ENCODE data around the gene HIBADH.
A peak's percentile ranks its signal among the peaks of the same experiment; 100 is the strongest.

The HIBADH gene

DNA sequence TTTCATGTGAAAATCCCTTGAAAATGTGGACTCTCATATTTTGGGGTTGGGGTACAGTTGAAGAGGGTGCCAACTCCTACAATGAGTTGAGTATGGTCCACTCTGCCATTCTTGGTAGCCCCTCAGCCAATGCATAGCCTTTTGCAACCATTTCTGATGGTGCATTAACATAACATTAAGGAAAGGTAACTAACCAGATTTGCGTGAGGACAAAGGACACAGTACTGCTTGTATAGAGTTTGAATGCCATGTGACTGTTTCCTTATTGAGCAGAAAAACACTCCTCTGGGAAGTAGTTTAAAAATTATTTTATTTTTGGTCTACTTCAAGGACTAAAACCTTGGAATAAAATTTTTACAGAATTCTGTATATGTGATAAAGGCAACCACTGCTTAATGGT is 107.9 kb downstream of the HIBADH start:
- DNase-seq = no peak
- no peak overlapping the region for H3K4me3 ChIP-seq (ENCODE audit: low read depth, low read length)
- no peak for TF ChIP-seq CTCF (IDR thresholded peaks at IDR 0.05; ENCODE audit: low read depth, low read length)
- H3K27me3 ChIP-seq = no peaks in the 10 kb centered on the region
- H3K36me3 ChIP-seq = no peaks in the 10 kb centered on the region
- H3K9me3 ChIP-seq = no peaks in the 10 kb centered on the region
- 0 out of 2 replicates have a peak, but pooled peaks cover 2% of the 10 kb centered on the region for H3K4me1 ChIP-seq

DNA sequence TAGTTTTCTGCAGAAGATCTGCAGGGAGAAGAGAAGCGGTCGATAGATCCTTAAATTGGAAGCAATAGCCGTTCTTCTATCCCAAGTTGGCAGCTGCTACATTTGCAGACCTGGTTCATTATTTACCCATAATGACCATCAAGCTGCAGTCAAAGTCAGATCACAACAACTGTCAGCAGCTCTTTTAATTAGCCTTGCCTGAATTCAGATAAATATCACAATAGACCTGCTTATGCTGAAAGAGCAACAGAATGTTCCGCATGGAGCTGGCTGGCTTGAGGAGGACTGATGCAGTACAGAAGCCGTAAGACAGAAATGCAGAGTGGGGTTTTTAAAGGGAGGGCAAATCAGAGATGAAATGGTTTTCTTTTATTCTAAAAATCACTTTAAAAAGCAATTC is 109.4 kb downstream of the HIBADH start:
- peak; percentile 31 for DNase-seq
- no peak for TF ChIP-seq CTCF (IDR thresholded peaks at IDR 0.05; ENCODE audit: low read depth, low read length)
- Histone ChIP-seq H3K4me3 (ENCODE audit: low read depth, low read length) (no peak overlapping the region), H3K36me3 (no peaks in the 10 kb centered on the region), H3K27me3 (no peaks in the 10 kb centered on the region), H3K9me3 (no peaks in the 10 kb centered on the region), H3K4me1 (0 out of 2 replicates have a peak, but pooled peaks cover 2% of the 10 kb centered on the region)

DNA sequence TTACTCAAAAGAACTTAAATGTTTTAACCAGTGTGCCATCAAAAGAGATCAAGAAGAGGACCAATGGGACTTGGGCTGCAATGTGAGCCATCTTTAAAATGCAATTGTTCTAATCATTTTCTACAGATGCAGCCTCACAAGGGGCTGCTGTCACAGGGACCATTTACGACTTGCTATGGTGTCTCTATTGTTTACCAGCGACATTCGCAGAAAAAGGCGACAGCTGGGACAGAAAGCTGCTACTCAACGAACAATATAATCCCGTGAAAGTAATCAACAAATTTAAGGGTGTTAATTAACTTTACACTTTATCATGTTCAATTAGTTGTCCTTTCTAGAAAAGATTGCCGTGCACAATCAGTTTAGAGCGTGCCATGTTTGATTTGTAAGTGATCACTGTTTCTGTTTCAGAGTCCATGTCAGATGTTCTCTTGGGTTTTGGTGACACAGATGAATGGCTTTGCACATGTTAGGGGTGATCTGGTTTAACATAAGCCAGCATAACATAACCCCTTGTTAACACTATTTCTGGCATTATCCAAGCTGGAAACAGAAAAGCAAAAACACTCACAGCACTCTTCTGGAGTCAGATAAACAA is 110.8 kb downstream of the HIBADH start:
- no peak for DNase-seq
- Histone ChIP-seq H3K4me3 (ENCODE audit: low read depth, low read length) (no peak overlapping the region), H3K27me3 (no peaks in the 10 kb centered on the region), H3K9me3 (no peaks in the 10 kb centered on the region), H3K4me1 (0 out of 2 replicates have a peak, but pooled peaks cover 2% of the 10 kb centered on the region), H3K36me3 (no peaks in the 10 kb centered on the region)
- no peak for TF ChIP-seq CTCF (IDR thresholded peaks at IDR 0.05; ENCODE audit: low read depth, low read length)

GRCh38 chr7:27549606-27550005 is 113.1 kb downstream of the HIBADH start:
- Histone ChIP-seq H3K27me3 (no peaks in the 10 kb centered on the region), H3K4me3 (ENCODE audit: low read depth, low read length) (no peak overlapping the region), H3K9me3 (no peaks in the 10 kb centered on the region), H3K4me1 (0 out of 2 replicates have a peak, but pooled peaks cover 2% of the 10 kb centered on the region), H3K36me3 (no peaks in the 10 kb centered on the region)
- DNase-seq = no peak
- TF ChIP-seq CTCF (IDR thresholded peaks at IDR 0.05; ENCODE audit: low read depth, low read length) = no peak

- H3K4me1 ChIP-seq = no peaks in the 10 kb centered on the region
- no peak for TF ChIP-seq CTCF (IDR thresholded peaks at IDR 0.05; ENCODE audit: low read depth, low read length)
- H3K9me3 ChIP-seq = no peaks in the 10 kb centered on the region
These were observed 114.4 kb downstream of the HIBADH start for GRCh38 chr7:27548304-27548703.

GRCh38 chr7:27547401-27547800 is 115.3 kb downstream of the HIBADH start:
- Histone ChIP-seq H3K27me3 (no peaks in the 10 kb centered on the region), H3K4me3 (ENCODE audit: low read depth, low read length) (no peak overlapping the region), H3K36me3 (no peaks in the 10 kb centered on the region), H3K4me1 (no peaks in the 10 kb centered on the region), H3K9me3 (no peaks in the 10 kb centered on the region)
- no peak for DNase-seq
- TF ChIP-seq CTCF (IDR thresholded peaks at IDR 0.05; ENCODE audit: low read depth, low read length) = no peak

More at GRCh38 chr7:27548304-27548703, 114.4 kb downstream of the HIBADH start:
- H3K36me3 ChIP-seq = no peaks in the 10 kb centered on the region
- no peaks in the 10 kb centered on the region for H3K27me3 ChIP-seq
- no peak for DNase-seq
- no peak overlapping the region for H3K4me3 ChIP-seq (ENCODE audit: low read depth, low read length)
